ENCODE measurements around the gene TTC8.

Gene TTC8

DNA sequence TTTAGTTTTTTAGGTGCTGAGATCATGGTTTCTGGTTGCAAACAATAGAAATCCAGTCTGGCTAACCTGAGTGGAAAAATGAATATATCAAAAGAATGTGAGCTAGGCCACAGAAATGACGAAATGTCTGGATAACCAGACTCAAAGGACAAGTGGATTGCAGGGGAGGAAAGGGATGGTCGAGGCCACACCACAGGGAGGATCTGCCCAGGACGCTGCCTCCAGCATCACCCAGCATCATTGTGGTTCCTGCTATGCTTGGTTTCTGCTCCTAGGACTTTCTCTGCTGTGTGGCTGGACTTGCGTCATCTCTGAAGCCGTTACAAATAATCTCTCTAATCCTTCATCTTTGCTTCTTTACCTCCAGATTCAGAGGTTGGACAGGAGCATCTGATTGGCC is 80.4 kb downstream of the TTC8 start:
- no peaks in the 10 kb centered on the region for H3K4me1 ChIP-seq
- H3K36me3 ChIP-seq (replicated peaks) = no peaks in the 10 kb centered on the region
- in situ Hi-C loops (cut with MboI; ENCODE audit: low sequenced_read_pairs) = no loop called here
- DNase-seq (ENCODE audit: low spot score in 2 of 2) = no peak
- H3K27me3 ChIP-seq (ENCODE audit: low read depth) = no peaks in the 10 kb centered on the region
- no peaks in the 10 kb centered on the region for H3K9me3 ChIP-seq
- H3K4me3 ChIP-seq = no peak overlapping the region

GRCh38 chr14:88908216-88908615 is 83.8 kb downstream of the TTC8 start:
- H3K9me3 ChIP-seq = no peaks in the 10 kb centered on the region
- H3K36me3 ChIP-seq (replicated peaks) = no peaks in the 10 kb centered on the region
- no peak overlapping the region for H3K4me3 ChIP-seq
- no peaks in the 10 kb centered on the region for H3K27me3 ChIP-seq (ENCODE audit: low read depth)
- H3K4me1 ChIP-seq = no peaks in the 10 kb centered on the region
- no peak for DNase-seq (ENCODE audit: low spot score in 2 of 2)
- in situ Hi-C loops (cut with MboI; ENCODE audit: low sequenced_read_pairs) = no loop called here

DNA sequence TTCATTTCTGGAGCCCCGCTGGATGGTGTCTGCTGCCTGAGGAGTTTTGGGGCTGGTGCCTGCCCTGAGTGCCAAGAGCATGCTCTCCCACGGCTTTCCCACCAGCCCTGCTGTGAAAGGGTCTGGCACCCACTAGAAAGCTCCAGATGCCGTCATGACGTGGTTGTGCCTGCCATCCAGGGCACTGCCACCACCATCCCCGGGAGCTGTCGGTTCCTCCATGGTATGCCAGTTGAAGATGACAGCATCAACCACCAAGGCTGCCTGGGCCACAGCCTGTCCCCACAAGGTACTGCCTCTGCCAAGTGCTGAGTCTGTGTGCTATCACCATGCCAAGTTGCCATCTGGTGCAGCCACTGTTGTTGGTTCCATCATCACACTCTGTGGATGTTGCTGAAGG is 85.9 kb downstream of the TTC8 start:
- no peaks in the 10 kb centered on the region for H3K36me3 ChIP-seq (replicated peaks)
- in situ Hi-C loops (cut with MboI; ENCODE audit: low sequenced_read_pairs) = no loop called here
- no peak for DNase-seq (ENCODE audit: low spot score in 2 of 2)
- H3K4me3 ChIP-seq = no peak overlapping the region
- H3K27me3 ChIP-seq (ENCODE audit: low read depth) = no peaks in the 10 kb centered on the region
- H3K4me1 ChIP-seq = no peaks in the 10 kb centered on the region
- no peaks in the 10 kb centered on the region for H3K9me3 ChIP-seq

DNA sequence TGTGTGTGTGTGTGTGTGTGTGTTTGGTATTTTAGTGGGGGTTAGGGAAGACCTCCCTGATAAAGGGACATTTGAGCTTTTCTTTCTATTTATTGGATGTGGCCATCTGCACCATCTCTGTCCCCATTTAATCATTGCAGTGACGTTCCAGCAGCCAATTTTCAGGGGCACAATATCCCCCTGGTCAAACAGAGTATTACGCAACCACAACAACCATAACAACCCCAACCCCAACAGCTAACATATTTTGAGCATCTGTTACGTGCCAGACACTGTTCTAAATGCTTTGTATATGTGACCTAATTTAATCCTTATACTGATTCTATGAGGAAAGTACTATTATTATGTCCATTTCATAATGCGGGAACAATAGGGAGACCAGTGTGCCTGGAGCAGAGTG is 87.4 kb downstream of the TTC8 start:
- no peaks in the 10 kb centered on the region for H3K4me1 ChIP-seq
- H3K4me3 ChIP-seq = no peak overlapping the region
- H3K36me3 ChIP-seq (replicated peaks) = no peaks in the 10 kb centered on the region
- in situ Hi-C loops (cut with MboI; ENCODE audit: low sequenced_read_pairs) = no loop called here
- DNase-seq (ENCODE audit: low spot score in 2 of 2) = no peak
- H3K9me3 ChIP-seq = no peaks in the 10 kb centered on the region
- no peaks in the 10 kb centered on the region for H3K27me3 ChIP-seq (ENCODE audit: low read depth)

DNA sequence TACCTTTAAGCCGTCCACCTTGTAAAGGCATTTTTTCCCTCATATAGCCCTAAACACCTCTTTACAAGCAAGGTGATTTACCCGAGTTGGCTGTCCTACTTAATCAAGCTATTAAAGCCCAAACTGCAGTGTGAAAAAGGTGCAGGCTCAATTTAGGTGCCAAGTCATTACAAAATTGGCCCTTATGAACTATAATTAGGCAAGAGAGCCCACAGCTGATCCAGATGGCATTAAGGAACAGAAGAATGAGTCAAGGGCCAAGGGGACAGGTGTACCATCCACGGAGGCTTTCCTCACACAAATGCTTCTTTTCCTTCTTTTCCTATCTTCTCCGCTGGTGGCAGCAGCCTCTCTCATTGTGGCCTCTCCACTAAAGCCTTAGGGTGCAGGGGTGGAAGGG is 90.5 kb downstream of the TTC8 start:
- no peaks in the 10 kb centered on the region for H3K27me3 ChIP-seq (ENCODE audit: low read depth)
- H3K4me3 ChIP-seq = no peak overlapping the region
- DNase-seq (ENCODE audit: low spot score in 2 of 2) = no peak
- in situ Hi-C loops (cut with MboI; ENCODE audit: low sequenced_read_pairs) = no loop called here
- no peaks in the 10 kb centered on the region for H3K9me3 ChIP-seq
- H3K36me3 ChIP-seq (replicated peaks) = no peaks in the 10 kb centered on the region
- H3K4me1 ChIP-seq = no peaks in the 10 kb centered on the region; the same call in 1 of the 2 replicates

- no peak for DNase-seq (ENCODE audit: low spot score in 2 of 2)
- Histone ChIP-seq H3K4me3 (no peak overlapping the region), H3K27me3 (ENCODE audit: low read depth) (no peaks in the 10 kb centered on the region), H3K9me3 (no peaks in the 10 kb centered on the region), H3K36me3 (replicated peaks) (no peaks in the 10 kb centered on the region), H3K4me1 (no peaks in the 10 kb centered on the region; the same call in 1 of the 2 replicates)
- in situ Hi-C loops (cut with MboI; ENCODE audit: low sequenced_read_pairs) = no loop called here
Observed at GRCh38 chr14:88919502-88919901, 95.1 kb downstream of the TTC8 start.

Measured in HAP-1 (cell line).